DOHH2 (cell line): ENCODE data around the gene PIGR.

ENCODE experiments used
- H3F3A ChIP-seq: fragments of 200-600 bp; sonication (generic), shearing (Covaris generic); 2 replicates; pipeline ENCODE4 v1.6.0; 2016; ENCODE audit warnings: antibody characterized with exemption, mild to moderate bottlenecking; ENCODE audit not compliant: control insufficient read depth, insufficient read depth
- H3K27ac ChIP-seq: fragments of 200-600 bp; sonication (generic); 2 replicates; pipeline ENCODE4 v1.5.1; 2014; ENCODE audit warnings: low read depth, mild to moderate bottlenecking, low read length, moderate library complexity
- H3K27me3 ChIP-seq: fragments of 200-600 bp; sonication (generic); 2 replicates; pipeline ENCODE4 v1.6.1; 2014; ENCODE audit warnings: mild to moderate bottlenecking, low read length, mixed read lengths; ENCODE audit not compliant: control insufficient read depth
- H3K36me3 ChIP-seq: fragments of 200-600 bp; sonication (generic); 2 replicates; pipeline ENCODE4 v1.6.1; 2014; ENCODE audit warnings: mild to moderate bottlenecking, low read length, moderate library complexity, mixed read lengths; ENCODE audit not compliant: control insufficient read depth
- H3K4me1 ChIP-seq: fragments of 200-600 bp; sonication (generic); 2 replicates; pipeline ENCODE4 v1.6.1; 2014; ENCODE audit warnings: mild to moderate bottlenecking, low read length, mixed read lengths; ENCODE audit not compliant: control insufficient read depth
- H3K4me2 ChIP-seq: fragments of 200-600 bp; sonication (generic); 2 replicates; pipeline ENCODE4 v1.6.0; 2014; ENCODE audit warnings: mild to moderate bottlenecking, low read length, moderate library complexity
- H3K4me3 ChIP-seq: fragments of 200-600 bp; sonication (generic); 2 replicates; pipeline ENCODE4 v1.5.1; 2014; ENCODE audit warnings: mild to moderate bottlenecking, low read length, mixed read lengths
- H3K79me2 ChIP-seq: fragments of 200-600 bp; sonication (generic); 2 replicates; pipeline ENCODE4 v1.6.1; 2014; ENCODE audit warnings: mild to moderate bottlenecking, low read length, mixed read lengths; ENCODE audit not compliant: control insufficient read depth
- H3K9me2 ChIP-seq: fragments of 200-600 bp; sonication (generic); replicated peaks from 2 replicates; pipeline ENCODE4 v1.6.1; 2014; ENCODE audit warnings: mild to moderate bottlenecking, low read length, mixed read lengths; ENCODE audit not compliant: control insufficient read depth
- H3K9me3 ChIP-seq: fragments of 200-600 bp; sonication (generic); 2 replicates; pipeline ENCODE4 v1.6.1; 2014; ENCODE audit warnings: antibody characterized with exemption, low read length, mixed read lengths; ENCODE audit not compliant: control insufficient read depth, insufficient read depth
- H4K20me1 ChIP-seq: fragments of 200-600 bp; sonication (generic); 2 replicates; pipeline ENCODE4 v1.6.0; 2014; ENCODE audit warnings: low read depth, mild to moderate bottlenecking, antibody characterized with exemption, low read length, moderate library complexity; ENCODE audit not compliant: control insufficient read depth, insufficient read depth
- EZH2phosphoT487 ChIP-seq: fragments of 200-600 bp; sonication (generic); IDR thresholded peaks from 2 replicates; pipeline ENCODE4 v1.6.1; 2017; ENCODE audit warnings: borderline replicate concordance, mild to moderate bottlenecking, antibody characterized with exemption, low read length, moderate library complexity, mixed read lengths
- TF ChIP-seq, protein P1 (sequence below): fragments of 200-600 bp; sonication (generic); IDR thresholded peaks from one replicate; pipeline ENCODE4 v1.5.1; 2014; ENCODE audit warnings: antibody characterized with exemption, mild to moderate bottlenecking, low read depth, low read length; ENCODE audit not compliant: poor library complexity, severe bottlenecking

PIGR gene

DNA sequence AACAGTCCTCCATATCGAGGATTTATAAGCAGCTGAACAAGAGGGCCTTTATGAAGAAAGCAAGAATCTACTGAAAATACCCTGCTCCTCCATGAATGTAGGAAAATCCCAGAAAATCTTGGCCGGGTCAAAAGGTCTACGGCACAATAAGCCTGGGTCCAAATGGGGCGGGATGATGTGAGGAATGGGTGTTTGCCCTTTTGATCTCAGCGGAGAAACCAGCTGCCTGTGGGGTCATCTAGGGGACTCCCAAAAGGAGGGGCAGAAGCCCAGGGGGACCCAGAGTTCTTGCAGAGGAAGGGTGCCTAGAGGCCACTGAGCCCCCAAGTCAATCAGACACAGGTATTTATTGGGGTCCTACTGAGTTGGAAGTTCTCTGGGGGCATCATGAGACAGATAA, 11.4 kb upstream of the PIGR start:
- H3K4me2 ChIP-seq, result no peak overlapping the region
- no peaks in the 10 kb centered on the region for H3F3A ChIP-seq
- H3K9me3 ChIP-seq, result no peaks in the 10 kb centered on the region
- no peak overlapping the region for H3K4me3 ChIP-seq
- no peaks in the 10 kb centered on the region for H4K20me1 ChIP-seq
- no peak overlapping the region for H3K27ac ChIP-seq
- no peaks in the 10 kb centered on the region for H3K9me2 ChIP-seq
- H3K27me3 ChIP-seq, result peaks cover 19% of the 10 kb centered on the region
- no peaks in the 10 kb centered on the region for H3K4me1 ChIP-seq
- TF ChIP-seq EZH2phosphoT487, result no peak
- TF ChIP-seq, protein P1, sequence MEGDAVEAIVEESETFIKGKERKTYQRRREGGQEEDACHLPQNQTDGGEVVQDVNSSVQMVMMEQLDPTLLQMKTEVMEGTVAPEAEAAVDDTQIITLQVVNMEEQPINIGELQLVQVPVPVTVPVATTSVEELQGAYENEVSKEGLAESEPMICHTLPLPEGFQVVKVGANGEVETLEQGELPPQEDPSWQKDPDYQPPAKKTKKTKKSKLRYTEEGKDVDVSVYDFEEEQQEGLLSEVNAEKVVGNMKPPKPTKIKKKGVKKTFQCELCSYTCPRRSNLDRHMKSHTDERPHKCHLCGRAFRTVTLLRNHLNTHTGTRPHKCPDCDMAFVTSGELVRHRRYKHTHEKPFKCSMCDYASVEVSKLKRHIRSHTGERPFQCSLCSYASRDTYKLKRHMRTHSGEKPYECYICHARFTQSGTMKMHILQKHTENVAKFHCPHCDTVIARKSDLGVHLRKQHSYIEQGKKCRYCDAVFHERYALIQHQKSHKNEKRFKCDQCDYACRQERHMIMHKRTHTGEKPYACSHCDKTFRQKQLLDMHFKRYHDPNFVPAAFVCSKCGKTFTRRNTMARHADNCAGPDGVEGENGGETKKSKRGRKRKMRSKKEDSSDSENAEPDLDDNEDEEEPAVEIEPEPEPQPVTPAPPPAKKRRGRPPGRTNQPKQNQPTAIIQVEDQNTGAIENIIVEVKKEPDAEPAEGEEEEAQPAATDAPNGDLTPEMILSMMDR, result no peak
- H3K79me2 ChIP-seq, result no peaks in the 10 kb centered on the region
- no peaks in the 10 kb centered on the region for H3K36me3 ChIP-seq

DNA sequence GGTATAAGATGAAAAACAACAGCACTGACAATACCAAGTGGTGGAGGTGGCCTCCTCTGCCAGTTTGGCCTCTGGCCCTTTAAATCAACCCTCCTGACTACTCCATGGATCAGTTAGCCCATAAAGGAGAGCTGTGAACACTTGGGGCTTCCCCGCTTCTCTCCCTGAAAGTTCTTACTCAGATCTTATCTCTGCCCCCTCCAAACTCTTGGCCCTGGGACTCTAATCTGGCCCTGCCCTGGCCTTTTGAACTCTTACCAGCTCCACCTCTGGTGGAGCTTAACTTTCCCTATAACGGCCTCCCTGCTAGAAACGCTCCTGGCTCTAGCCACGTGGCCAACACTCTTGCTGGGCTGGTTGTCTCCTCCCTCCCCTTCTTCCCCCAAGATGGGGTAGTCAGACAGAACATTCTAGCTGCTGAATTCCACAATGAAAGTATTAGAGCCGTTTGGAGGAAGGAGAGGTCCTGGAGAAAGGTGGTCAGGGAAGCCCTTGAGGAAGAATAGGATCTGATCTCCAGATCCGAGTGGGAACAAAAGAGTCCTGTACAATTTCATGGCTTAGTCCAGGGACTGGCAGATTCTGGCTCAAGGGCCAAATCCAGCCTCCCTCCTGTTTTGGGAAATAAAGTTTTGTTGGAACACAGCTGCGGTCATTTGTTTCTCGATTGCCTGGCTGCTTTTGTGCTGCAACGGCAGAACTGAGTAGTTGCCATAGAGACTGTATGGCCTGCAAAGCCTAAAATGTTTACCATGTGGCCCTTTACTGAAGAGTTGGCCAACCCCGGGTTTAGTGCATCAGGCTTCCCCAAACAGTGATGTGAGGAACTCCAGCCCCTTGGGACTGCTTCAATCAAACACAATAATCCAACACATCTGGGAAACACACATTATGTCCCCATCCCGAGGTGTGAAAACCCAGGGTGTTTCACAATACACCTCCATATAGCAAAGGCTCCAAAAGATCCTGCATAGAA, 9.5 kb upstream of the PIGR start:
- no peak overlapping the region for H3K4me2 ChIP-seq
- no peaks in the 10 kb centered on the region for H3F3A ChIP-seq
- H3K36me3 ChIP-seq, result no peaks in the 10 kb centered on the region
- no peak overlapping the region for H3K4me3 ChIP-seq
- no peak for TF ChIP-seq EZH2phosphoT487
- peaks cover 22% of the 10 kb centered on the region for H3K27me3 ChIP-seq
- H3K27ac ChIP-seq, result no peak overlapping the region
- H3K4me1 ChIP-seq, result no peaks in the 10 kb centered on the region
- no peaks in the 10 kb centered on the region for H3K79me2 ChIP-seq
- no peaks in the 10 kb centered on the region for H4K20me1 ChIP-seq
- H3K9me3 ChIP-seq, result no peaks in the 10 kb centered on the region
- no peaks in the 10 kb centered on the region for H3K9me2 ChIP-seq

DNA sequence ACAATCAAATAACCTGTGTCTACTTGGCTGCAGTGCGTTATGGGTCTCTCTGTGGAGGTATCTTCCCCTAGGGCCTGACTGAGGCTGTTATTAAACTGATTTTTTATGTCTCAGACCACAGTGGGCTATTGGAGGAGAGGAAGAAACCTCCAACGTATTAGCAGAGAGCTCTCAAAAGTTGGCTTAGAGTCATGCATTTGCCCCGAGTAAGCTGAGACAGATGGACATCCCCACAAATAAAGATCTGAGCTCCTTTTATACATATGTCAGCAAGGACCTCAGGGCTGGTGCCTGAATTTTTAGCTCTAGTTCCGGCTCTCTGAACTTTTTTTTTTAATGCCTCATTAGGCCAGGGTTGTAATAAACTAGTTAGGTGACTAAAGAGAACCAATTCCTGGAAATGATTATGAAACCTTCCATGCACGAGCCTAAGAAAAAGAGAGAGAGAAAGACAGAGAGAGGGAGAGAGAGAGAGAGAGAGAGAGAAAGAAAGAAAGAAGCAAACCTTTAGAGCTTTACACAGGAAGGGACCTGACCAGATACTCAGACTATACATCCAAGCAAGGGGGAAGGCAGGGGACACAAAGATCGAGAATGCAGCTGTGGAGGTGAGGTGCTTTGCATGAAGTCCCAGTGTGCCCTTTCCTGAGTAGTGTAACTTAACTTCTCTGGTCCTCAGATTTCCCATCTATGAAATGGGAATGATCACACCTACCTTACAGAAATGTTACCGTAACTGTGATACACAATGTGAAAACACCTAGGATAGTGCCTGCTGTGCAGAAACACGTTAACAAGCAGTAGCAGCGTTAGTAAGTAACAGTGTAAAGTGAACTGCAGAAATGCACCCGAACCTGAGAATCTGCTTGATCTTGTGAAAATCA, 8.4 kb upstream of the PIGR start:
- Histone ChIP-seq H3K9me2 (no peaks in the 10 kb centered on the region), H3K4me3 (no peak overlapping the region), H4K20me1 (no peaks in the 10 kb centered on the region), H3K4me1 (no peaks in the 10 kb centered on the region), H3K36me3 (no peaks in the 10 kb centered on the region), H3K4me2 (no peak overlapping the region), H3K27me3 (peaks cover 25% of the 10 kb centered on the region), H3K9me3 (no peaks in the 10 kb centered on the region; the same call in 1 of the 2 replicates), H3K79me2 (no peaks in the 10 kb centered on the region), H3K27ac (no peak overlapping the region), H3F3A (no peaks in the 10 kb centered on the region)
- TF ChIP-seq, protein P1, result no peak
- no peak for TF ChIP-seq EZH2phosphoT487
